Psoas muscle (tissue), 8 donors: ENCODE measurements around the gene COX19. TPM values are rescaled to one million over a fixed set of nuclear protein-coding genes. Genes with fewer than 3 reads are reported as not detected.

Experiments
- ATAC-seq, 4 donors: fragments of 200-7000 bp; cut with Tn5 transposase; one replicate each; pipeline ENCODE4 v1.9.1; 2020; ENCODE audit warnings: moderate library complexity in 3 of 4, mild to moderate bottlenecking in 2 of 4
- DNase-seq, 2 donors: peaks; one replicate each; pipeline ENCODE4 v3.0.0-alpha.2; 2020
- H3K27ac ChIP-seq: fragments of 200-600 bp; one replicate; pipeline ENCODE4 v1.8.0; 2022
- H3K27me3 ChIP-seq, 3 donors: fragments of 200-600 bp in 1 of 3; one replicate each; pipeline versions ENCODE4 v1.6.1 to v1.8.0; 2013 to 2022; ENCODE audit warnings: low read length in 2 of 3, mild to moderate bottlenecking in 2 of 3, moderate library complexity in 1 of 3; ENCODE audit not compliant: insufficient read depth in 3 of 3
- H3K36me3 ChIP-seq, 2 donors: fragments of 200-600 bp in 1 of 2; one replicate each; pipeline versions ENCODE4 v1.6.1 to v1.8.0; 2013 to 2022; ENCODE audit warnings: low read depth in 1 of 2, mild to moderate bottlenecking in 1 of 2, moderate library complexity in 1 of 2; ENCODE audit not compliant: insufficient read depth in 1 of 2
- H3K4me1 ChIP-seq: fragments of 200-600 bp; one replicate; pipeline ENCODE4 v1.8.0; 2022
- H3K4me3 ChIP-seq: fragments of 200-600 bp; one replicate; pipeline ENCODE4 v1.8.0; 2022; ENCODE audit warnings: mild to moderate bottlenecking
- H3K9me3 ChIP-seq: fragments of 200-600 bp; one replicate; pipeline ENCODE4 v1.8.0; 2022
- CTCF ChIP-seq: fragments of 200-600 bp; IDR thresholded peaks from one replicate; pipeline ENCODE4 v1.8.0; 2022; ENCODE audit warnings: antibody characterized with exemption
- WGBS, 3 donors: extraction: QIAGEN DNeasy Blood & Tissue Kit; methylation state at CpG; one replicate each; pipeline versions ENCODE4 v1.1.6 to v1.1.7; 2013; 5-methylcytosine and 5-hydroxymethylcytosine counted together
- intact Hi-C, 2 donors: fragments of 100-400 bp; cut with DNase I; formaldehyde crosslinking; loops; one replicate each; pipeline versions ENCODE4 v1.11.0 to v1.14.2; 2022
- polyA plus RNA-seq, 3 donors: library from polyadenylated mRNA; stranded (reverse); fragments of 200-250 nt; gene quantifications; one replicate each; pipeline ENCODE4 v1.2.3, GENCODE V29; 2013
- total RNA-seq, 4 donors: library from RNA; stranded (reverse); fragmentation: NEBNext Ultra II Directional in 2 of 4; extraction: Animal tissue kit (Norgen Biotek cat#: 25700) in 2 of 4; gene quantifications; one replicate each; pipeline versions ENCODE4 v1.2.1 to v1.2.4, GENCODE V29; 2021 to 2023
- donor health status: healthy with polysubstance abuse.
- donor health status: DM: no; HTN: no; CAD: no; lungs with moderate emphysema.
- donor health status: Bipolar disorder and iron deficiency.
- donor health status: healthy.
- donor health status: DM: yes; HTN: yes; CAD: no.
- donor health status: DM: no; HTN: no; CAD: no.
- donor health status: DM: no; HTN: no; CAD: no.
- donor health status: DM: yes; HTN: yes; CAD: no.

The COX19 gene
- total and polyA plus RNA-seq, 7 donors = 4.5 to 12.2 (median 7.5) TPM

- intact Hi-C loops = no loop called here
- TF ChIP-seq CTCF = no peak
- DNase-seq (no peak), ATAC-seq (no peak)
- Histone ChIP-seq H3K36me3 (peaks cover 0 to 10% of the 10 kb centered on the region in 2 donors), H3K27me3 (no peaks in the 10 kb centered on the region), H3K27ac (no peak overlapping the region), H3K4me3 (no peak overlapping the region), H3K9me3 (no peaks in the 10 kb centered on the region), H3K4me1 (no peaks in the 10 kb centered on the region)
- 80 to 89% (median 81%) methylated on average over 30 to 32 of the region's 32 CpGs for WGBS, 3 donors
Observed at GRCh38 chr7:1012004-1012715, 36.8 kb upstream of the COX19 start.

- no peak overlapping the region for H3K4me3 ChIP-seq
- intact Hi-C loops = no loop called here
- H3K9me3 ChIP-seq = no peaks in the 10 kb centered on the region
- 81 to 88% (median 87%) methylated on average over 12 to 13 of the region's 13 CpGs for WGBS, 3 donors
- no peak for TF ChIP-seq CTCF
- no peaks in the 10 kb centered on the region for H3K27me3 ChIP-seq
- ATAC-seq (no peak), DNase-seq (no peak)
- no peaks in the 10 kb centered on the region for H3K4me1 ChIP-seq
- no peak overlapping the region for H3K27ac ChIP-seq
- H3K36me3 ChIP-seq = peaks cover 0 to 10% of the 10 kb centered on the region in 2 donors
Observed at GRCh38 chr7:1011297-1012003, 36.1 kb upstream of the COX19 start.

- Histone ChIP-seq H3K27me3 (no peaks in the 10 kb centered on the region), H3K4me1 (no peaks in the 10 kb centered on the region), H3K36me3 (peaks cover 0 to 10% of the 10 kb centered on the region in 2 donors), H3K27ac (no peak overlapping the region), H3K4me3 (no peak overlapping the region), H3K9me3 (no peaks in the 10 kb centered on the region)
- intact Hi-C loops = no loop called here
- ATAC-seq (no peak), DNase-seq (peak in 1 of 2 donors; percentile 45)
- WGBS, 3 donors = 76 to 79% (median 78%) methylated on average over 13 of the region's 13 CpGs
- no peak for TF ChIP-seq CTCF
Observed at GRCh38 chr7:1010226-1010625, 34.9 kb upstream of the COX19 start.

GRCh38 chr7:1009747-1010146, 34.4 kb upstream of the COX19 start:
- Histone ChIP-seq H3K4me1 (no peaks in the 10 kb centered on the region), H3K36me3 (peaks cover 0 to 10% of the 10 kb centered on the region in 2 donors), H3K4me3 (no peak overlapping the region), H3K27me3 (no peaks in the 10 kb centered on the region), H3K9me3 (no peaks in the 10 kb centered on the region), H3K27ac (no peak overlapping the region)
- DNase-seq (no peak), ATAC-seq (no peak)
- no peak for TF ChIP-seq CTCF
- intact Hi-C loops = no loop called here
- 92 to 96% (median 94%) methylated on average over 18 to 22 of the region's 22 CpGs for WGBS, 3 donors
